ENCODE measurements around the gene TNIP3.

DNA sequence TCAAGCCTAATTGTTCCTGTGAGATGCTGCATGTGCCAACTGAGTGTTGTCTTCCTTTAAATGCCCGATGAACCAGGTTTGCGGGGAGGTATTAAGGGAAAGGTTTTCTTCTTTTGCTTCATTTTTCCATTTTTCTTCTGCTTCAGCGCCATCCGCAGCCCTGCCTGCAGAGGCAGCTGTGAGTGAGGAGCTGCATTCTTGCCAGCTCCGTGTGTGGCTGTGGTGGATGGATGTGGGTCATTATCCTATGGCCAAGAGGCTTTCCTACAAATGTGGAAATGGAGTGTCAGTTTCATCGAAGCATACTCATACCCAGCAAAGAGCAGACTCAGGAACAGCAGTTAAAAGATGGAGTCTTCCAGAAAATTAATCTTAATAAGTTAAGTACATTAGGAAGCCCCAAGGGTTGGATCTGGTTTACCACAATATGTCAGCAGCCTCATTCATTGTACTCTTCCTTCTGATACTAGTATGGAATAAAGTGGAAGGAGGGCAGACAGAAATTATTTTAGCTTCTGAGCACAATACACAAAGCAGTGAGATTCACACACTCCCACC, 37.6 kb downstream of the TNIP3 start:
- TF ChIP-seq POLR2A (IDR thresholded peaks at IDR 0.05; ENCODE audit: low read length) (no peak), GATA1 (IDR thresholded peaks at IDR 0.05; ENCODE audit: low read depth, low read length) (no peak)

Data from erythroblast (primary cell).